Nephron (organoid): ENCODE data around the gene RFX2.

Experiments
- H3K27ac Mint-ChIP-seq, 3 experiments: 2 replicates each; pipeline ENCODE4 v1.8.0; 2020; ENCODE audit warnings: mixed read lengths in 3 of 3, mild to moderate bottlenecking in 2 of 3, moderate library complexity in 1 of 3
- H3K27me3 Mint-ChIP-seq: 2 replicates; pipeline ENCODE4 v1.8.0; 2021; ENCODE audit warnings: low read depth, mild to moderate bottlenecking, moderate library complexity, mixed read lengths
- H3K36me3 Mint-ChIP-seq: 2 replicates; pipeline ENCODE4 v1.8.0; 2020; ENCODE audit warnings: low read depth, mixed read lengths
- H3K4me1 Mint-ChIP-seq: 2 replicates; pipeline ENCODE4 v1.8.0; 2020; ENCODE audit warnings: mixed read lengths
- H3K4me3 Mint-ChIP-seq, 3 experiments: 2 replicates each; pipeline ENCODE4 v1.8.0; 2020; ENCODE audit warnings: mild to moderate bottlenecking in 3 of 3, mixed read lengths in 3 of 3, moderate library complexity in 2 of 3
- H3K9me3 Mint-ChIP-seq: 2 replicates; pipeline ENCODE4 v1.8.0; 2020; ENCODE audit warnings: mixed read lengths
- TF ChIP-seq, protein P1 (sequence below), 3 experiments: fragments of 200-600 bp; sonication (generic); IDR thresholded peaks; one replicate each; pipeline ENCODE4 v1.5.0; 2021; ENCODE audit warnings: antibody characterized with exemption in 3 of 3; ENCODE audit not compliant: unreplicated experiment in 3 of 3

The RFX2 gene

DNA sequence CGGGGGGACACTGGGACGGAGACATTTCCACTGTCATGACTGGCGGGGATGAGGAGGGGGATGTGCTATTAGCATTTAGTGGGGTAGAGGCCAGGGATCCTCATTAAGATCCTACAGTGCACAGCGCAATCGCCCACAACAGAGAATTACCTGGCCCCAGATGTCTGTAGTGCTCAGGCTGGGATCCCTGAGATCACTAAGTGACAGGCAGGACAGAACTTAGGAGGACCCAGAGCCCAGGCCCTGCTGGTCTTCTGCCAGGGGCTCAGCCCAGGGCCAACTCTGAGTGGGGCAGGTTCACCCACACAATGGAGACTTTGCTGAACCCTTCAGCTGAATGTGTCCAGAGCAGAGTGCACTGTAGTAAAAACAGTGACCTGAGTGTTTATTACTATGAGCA lies 136.9 kb downstream of the RFX2 start:
- Mint-ChIP-seq H3K36me3 (peaks cover 23% of the 10 kb centered on the region), H3K27ac (no peak overlapping the region), H3K4me3 (peak overlapping the region in 1 of 3 experiments; percentile 56), H3K4me1 (peaks cover 53% of the 10 kb centered on the region), H3K9me3 (no peaks in the 10 kb centered on the region), H3K27me3 (no peaks in the 10 kb centered on the region)
- TF ChIP-seq, protein P1, sequence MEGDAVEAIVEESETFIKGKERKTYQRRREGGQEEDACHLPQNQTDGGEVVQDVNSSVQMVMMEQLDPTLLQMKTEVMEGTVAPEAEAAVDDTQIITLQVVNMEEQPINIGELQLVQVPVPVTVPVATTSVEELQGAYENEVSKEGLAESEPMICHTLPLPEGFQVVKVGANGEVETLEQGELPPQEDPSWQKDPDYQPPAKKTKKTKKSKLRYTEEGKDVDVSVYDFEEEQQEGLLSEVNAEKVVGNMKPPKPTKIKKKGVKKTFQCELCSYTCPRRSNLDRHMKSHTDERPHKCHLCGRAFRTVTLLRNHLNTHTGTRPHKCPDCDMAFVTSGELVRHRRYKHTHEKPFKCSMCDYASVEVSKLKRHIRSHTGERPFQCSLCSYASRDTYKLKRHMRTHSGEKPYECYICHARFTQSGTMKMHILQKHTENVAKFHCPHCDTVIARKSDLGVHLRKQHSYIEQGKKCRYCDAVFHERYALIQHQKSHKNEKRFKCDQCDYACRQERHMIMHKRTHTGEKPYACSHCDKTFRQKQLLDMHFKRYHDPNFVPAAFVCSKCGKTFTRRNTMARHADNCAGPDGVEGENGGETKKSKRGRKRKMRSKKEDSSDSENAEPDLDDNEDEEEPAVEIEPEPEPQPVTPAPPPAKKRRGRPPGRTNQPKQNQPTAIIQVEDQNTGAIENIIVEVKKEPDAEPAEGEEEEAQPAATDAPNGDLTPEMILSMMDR (IDR thresholded peaks at IDR 0.05; ENCODE audit: unreplicated experiment in 3 of 3): no peak

DNA sequence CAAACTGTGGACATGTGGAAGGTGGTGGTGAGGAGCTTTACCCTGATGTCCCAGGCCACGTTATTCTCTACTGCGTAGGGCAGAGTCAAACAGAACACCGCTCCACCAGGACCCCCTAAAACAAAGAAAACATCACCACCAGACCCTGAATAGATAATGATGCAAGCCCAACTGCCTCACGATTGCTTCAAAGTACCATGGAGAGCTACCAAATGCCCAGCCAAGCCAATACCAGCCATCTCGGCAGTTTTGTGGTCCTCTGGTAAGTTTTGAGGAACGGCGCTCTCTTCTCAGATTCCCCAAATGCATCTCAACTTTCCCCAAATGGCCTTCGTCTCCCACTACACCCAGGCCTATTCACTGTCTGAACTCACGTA lies 138.0 kb downstream of the RFX2 start:
- H3K9me3 Mint-ChIP-seq: no peaks in the 10 kb centered on the region
- H3K4me3 Mint-ChIP-seq: peak overlapping the region in 2 of 3 experiments; percentile 32 to 48
- peak overlapping the region in 1 of 3 experiments; percentile 47 for H3K27ac Mint-ChIP-seq
- peaks cover 58% of the 10 kb centered on the region for H3K4me1 Mint-ChIP-seq
- no peaks in the 10 kb centered on the region for H3K27me3 Mint-ChIP-seq
- TF ChIP-seq, protein P1 (IDR thresholded peaks at IDR 0.05; ENCODE audit: unreplicated experiment in 3 of 3): no peak
- peaks cover 23% of the 10 kb centered on the region for H3K36me3 Mint-ChIP-seq

DNA sequence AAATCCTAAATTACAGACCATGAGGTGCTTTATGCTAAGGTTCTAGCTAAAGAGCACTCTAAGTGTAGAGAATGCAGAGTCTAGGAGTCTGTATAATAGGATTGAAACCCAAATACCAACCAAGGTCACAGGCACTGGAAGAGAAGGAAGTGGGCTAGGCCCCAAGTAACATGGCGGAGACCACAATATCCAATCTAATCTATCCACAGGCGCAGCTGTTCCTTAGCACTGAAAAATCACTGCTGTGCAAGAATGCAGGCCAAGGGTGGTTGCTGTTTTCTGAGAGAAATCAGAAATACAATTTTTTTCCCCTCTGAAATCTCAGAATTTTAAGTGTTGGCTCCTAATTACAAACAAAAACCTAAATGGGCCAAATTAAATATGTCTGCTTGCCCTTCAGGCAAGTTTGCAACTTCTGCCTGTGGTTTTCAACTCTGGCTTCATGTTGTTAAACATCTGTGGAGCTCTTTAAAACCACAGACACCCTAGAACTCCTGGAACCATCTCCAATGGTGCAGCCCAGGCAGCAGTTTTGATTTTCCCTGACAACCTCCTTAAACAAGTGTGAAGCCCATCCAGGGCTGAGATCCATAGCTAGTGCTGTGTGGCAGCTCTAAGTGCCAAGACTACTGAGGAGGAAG lies 138.5 kb downstream of the RFX2 start:
- Mint-ChIP-seq H3K4me1 (peaks cover 59% of the 10 kb centered on the region), H3K36me3 (peaks cover 23% of the 10 kb centered on the region), H3K27ac (peak overlapping the region in 2 of 3 experiments; percentile 47 to 49), H3K4me3 (peak overlapping the region in 2 of 3 experiments; percentile 32 to 48), H3K9me3 (no peaks in the 10 kb centered on the region), H3K27me3 (no peaks in the 10 kb centered on the region)
- TF ChIP-seq, protein P1 (IDR thresholded peaks at IDR 0.05; ENCODE audit: unreplicated experiment in 3 of 3): no peak

DNA sequence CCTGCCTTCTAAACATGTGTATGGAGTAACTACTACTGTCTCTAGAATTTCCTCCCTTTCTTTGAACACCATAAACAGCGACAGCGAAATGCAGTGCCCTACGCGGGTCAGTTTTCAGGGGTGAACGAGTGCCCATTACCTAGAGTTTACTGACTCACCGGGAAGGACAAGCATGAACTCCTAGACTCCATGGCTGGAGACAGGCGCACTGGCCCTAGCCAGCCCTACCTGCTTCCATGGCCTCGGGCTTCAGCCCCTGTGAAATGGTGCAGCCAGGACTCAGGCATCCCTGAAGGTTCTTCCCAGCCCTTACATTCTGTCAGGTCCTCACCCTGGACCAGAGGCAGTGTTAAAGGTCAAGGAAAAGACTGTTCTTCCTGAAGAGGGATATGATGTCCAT lies 140.8 kb downstream of the RFX2 start:
- peaks cover 15% of the 10 kb centered on the region for H3K36me3 Mint-ChIP-seq
- no peak overlapping the region for H3K4me3 Mint-ChIP-seq
- peaks cover 49% of the 10 kb centered on the region for H3K4me1 Mint-ChIP-seq
- peak overlapping the region in 2 of 3 experiments; percentile 38 to 57 for H3K27ac Mint-ChIP-seq
- TF ChIP-seq, protein P1 (IDR thresholded peaks at IDR 0.05; ENCODE audit: unreplicated experiment in 3 of 3): no peak
- no peaks in the 10 kb centered on the region for H3K27me3 Mint-ChIP-seq
- no peaks in the 10 kb centered on the region for H3K9me3 Mint-ChIP-seq

DNA sequence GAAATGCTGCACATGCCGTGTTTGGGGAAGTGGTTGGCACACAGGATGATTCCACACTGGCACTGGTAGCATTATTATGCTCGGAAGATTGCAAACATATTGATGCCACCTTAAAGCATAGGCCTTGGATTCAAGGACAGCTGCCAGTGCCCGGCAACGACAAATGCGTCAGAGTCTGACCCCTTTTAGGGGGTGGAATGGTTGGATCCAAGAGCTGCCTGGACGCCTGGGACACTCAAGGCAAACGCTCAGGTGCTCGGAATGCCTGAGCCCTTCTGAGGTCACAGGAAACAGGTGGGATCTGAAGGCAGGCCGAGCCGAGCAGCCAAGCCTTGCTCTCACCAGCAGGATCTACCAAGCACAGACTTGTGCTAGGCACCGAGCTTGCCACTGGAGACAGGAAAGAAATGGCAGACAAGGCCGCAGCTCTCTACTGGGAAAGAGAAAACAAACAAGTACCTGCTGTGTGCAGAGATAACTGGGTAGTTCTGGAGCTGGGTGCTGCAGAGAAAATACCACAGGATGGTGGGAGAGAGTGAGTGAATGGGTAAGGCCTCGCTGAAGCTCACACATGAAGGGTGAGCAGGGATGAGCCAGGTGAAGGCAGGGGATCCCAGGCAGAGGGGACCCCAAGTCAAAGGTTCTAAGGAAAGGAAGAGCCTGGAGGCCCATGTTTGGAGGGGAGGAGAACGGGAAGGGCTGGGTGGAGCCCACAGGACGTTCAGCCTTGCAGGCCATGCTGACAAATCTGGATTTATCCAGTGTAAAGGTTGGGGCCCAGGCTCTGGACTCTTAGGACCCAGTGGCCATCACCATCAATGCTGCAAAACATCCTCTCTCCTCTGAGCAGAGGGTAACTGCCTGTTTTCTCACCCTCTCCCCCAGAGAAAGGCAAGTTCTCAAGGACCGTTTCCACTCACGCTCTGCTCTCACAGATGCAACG lies 141.6 kb downstream of the RFX2 start:
- peaks cover 11% of the 10 kb centered on the region for H3K36me3 Mint-ChIP-seq
- no peaks in the 10 kb centered on the region for H3K9me3 Mint-ChIP-seq
- no peak overlapping the region for H3K4me3 Mint-ChIP-seq
- H3K27me3 Mint-ChIP-seq: no peaks in the 10 kb centered on the region
- TF ChIP-seq, protein P1 (IDR thresholded peaks at IDR 0.05; ENCODE audit: unreplicated experiment in 3 of 3): no peak
- peak overlapping the region; percentile 85 to 91 (median 90) for H3K27ac Mint-ChIP-seq
- peaks cover 44% of the 10 kb centered on the region for H3K4me1 Mint-ChIP-seq
